IMR-90 (cell line): Measurements from ENCODE around the gene CD300LG. TPM values are rescaled to one million over a fixed set of nuclear protein-coding genes. Genes with fewer than 3 reads are reported as not detected.
A peak's percentile ranks its signal among the peaks of the same experiment; 100 is the strongest.

Source experiments
- ATAC-seq: fragments of 200-7000 bp; cut with Tn5 transposase; 2 replicates; pipeline ENCODE4 v1.9.1; 2020; ENCODE audit warnings: low read depth, mild to moderate bottlenecking, moderate library complexity
- BruUV-seq: library from RNA; stranded (reverse); fragments of 400-500 nt; replicated peaks from 2 replicates; lab custom pipeline; 2021; lab: Mats Ljungman, UMichigan
- CTCF ChIA-PET: fragments of 300-600 bp; formaldehyde crosslinking; extraction: SDS; loops from one replicate; lab custom pipeline; 2021; ENCODE audit warnings: antibody characterized with exemption; lab: Yijun Ruan, JAX
- POLR2A ChIA-PET: fragments of 300-600 bp; sonication (Branson Sonifier 250); formaldehyde crosslinking; loops from one replicate; lab custom pipeline; 2022; ENCODE audit warnings: antibody characterized with exemption; ENCODE audit not compliant: unreplicated experiment; lab: Charles Lee
- DNase-seq: peaks from one replicate; pipeline ENCODE4 v3.0.0; 2013
- H2AFZ ChIP-seq: replicated peaks from 2 replicates; pipeline ENCODE3; 2013; ENCODE audit warnings: low read length, mild to moderate bottlenecking; ENCODE audit not compliant: poor library complexity
- H2AK5ac ChIP-seq: 2 replicates; pipeline ENCODE4 v1.6.1; 2013; ENCODE audit warnings: low read depth, low read length, inconsistent platforms
- H2AK9ac ChIP-seq: replicated peaks from 2 replicates; pipeline ENCODE3; 2013; ENCODE audit warnings: mild to moderate bottlenecking, low read depth, low read length, moderate library complexity; ENCODE audit not compliant: poor library complexity
- H2BK120ac ChIP-seq: 2 replicates; pipeline ENCODE4 v1.6.1; 2013; ENCODE audit warnings: low read depth, low read length, inconsistent platforms
- H2BK15ac ChIP-seq: 3 replicates; pipeline ENCODE4 v1.6.1; 2013; ENCODE audit warnings: low read depth, low read length, inconsistent platforms
- H2BK20ac ChIP-seq: 2 replicates; pipeline ENCODE4 v1.6.1; 2013; ENCODE audit warnings: low read depth, mild to moderate bottlenecking, inconsistent platforms, low read length, moderate library complexity
- H2BK5ac ChIP-seq: 2 replicates; pipeline ENCODE4 v1.6.1; 2013; ENCODE audit warnings: mild to moderate bottlenecking, low read depth, low read length, inconsistent platforms; ENCODE audit not compliant: poor library complexity, severe bottlenecking
- H3K14ac ChIP-seq: replicated peaks from 2 replicates; pipeline ENCODE4 v1.6.1; 2013; ENCODE audit warnings: low read depth, low read length, inconsistent platforms
- H3K18ac ChIP-seq: 2 replicates; pipeline ENCODE4 v1.6.1; 2013; ENCODE audit warnings: low read depth, low read length, control low read depth
- H3K23ac ChIP-seq: 2 replicates; pipeline ENCODE4 v1.6.1; 2013; ENCODE audit warnings: low read depth, low read length, inconsistent platforms
- H3K27ac ChIP-seq: 2 replicates; pipeline ENCODE4 v1.5.1; 2013; ENCODE audit warnings: mild to moderate bottlenecking, control low read depth, low read length; ENCODE audit not compliant: insufficient read depth
- H3K27me3 ChIP-seq: 2 replicates; pipeline ENCODE4 v1.6.1; 2013; ENCODE audit warnings: low read length; ENCODE audit not compliant: control insufficient read depth, insufficient read depth
- H3K36me3 ChIP-seq: 2 replicates; pipeline ENCODE4 v1.6.1; 2013; ENCODE audit warnings: low read length, mixed read lengths; ENCODE audit not compliant: control insufficient read depth, insufficient read depth
- H3K4ac ChIP-seq: 2 replicates; pipeline ENCODE4 v1.6.1; 2013; ENCODE audit warnings: low read depth, low read length, inconsistent platforms
- H3K4me1 ChIP-seq: 2 replicates; pipeline ENCODE4 v1.6.1; 2013; ENCODE audit warnings: low read length, mixed read lengths; ENCODE audit not compliant: control insufficient read depth, insufficient read depth
- H3K4me2 ChIP-seq: 2 replicates; pipeline ENCODE4 v1.6.1; 2013; ENCODE audit warnings: low read depth, mild to moderate bottlenecking, control low read depth, low read length, moderate library complexity
- H3K4me3 ChIP-seq: 2 replicates; pipeline ENCODE4 v1.5.1; 2013; ENCODE audit warnings: low read depth, mild to moderate bottlenecking, control low read depth, low read length, moderate library complexity; ENCODE audit not compliant: insufficient read depth
- H3K56ac ChIP-seq: 2 replicates; pipeline ENCODE4 v1.6.1; 2013; ENCODE audit warnings: low read length, inconsistent platforms; ENCODE audit not compliant: insufficient read depth; ENCODE audit errors: extremely low read depth
- H3K79me1 ChIP-seq, 2 experiments: 2 replicates each; pipeline ENCODE4 v1.6.1; 2013; ENCODE audit warnings: low read length in 2 of 2, inconsistent platforms in 1 of 2, low read depth in 1 of 2
- H3K9ac ChIP-seq: 2 replicates; pipeline ENCODE4 v1.6.1; 2013; ENCODE audit warnings: low read depth, low read length, control low read depth
- H3K9me1 ChIP-seq: 2 replicates; pipeline ENCODE4 v1.6.1; 2013; ENCODE audit warnings: low read length, inconsistent platforms; ENCODE audit not compliant: insufficient read depth
- H3K9me3 ChIP-seq: 2 replicates; pipeline ENCODE4 v1.6.1; 2013; ENCODE audit warnings: low read length; ENCODE audit not compliant: control insufficient read depth, insufficient read depth
- H4K20me1 ChIP-seq: 2 replicates; pipeline ENCODE4 v1.6.1; 2013; ENCODE audit warnings: low read length, inconsistent platforms; ENCODE audit not compliant: insufficient read depth
- H4K5ac ChIP-seq: 2 replicates; pipeline ENCODE4 v1.6.1; 2013; ENCODE audit warnings: mild to moderate bottlenecking, low read depth, low read length, control low read depth
- H4K8ac ChIP-seq, 2 experiments: 2 replicates each; pipeline ENCODE4 v1.6.1; 2013; ENCODE audit warnings: low read depth in 2 of 2, low read length in 2 of 2, control low read depth in 1 of 2, inconsistent platforms in 1 of 2
- H4K91ac ChIP-seq: 2 replicates; pipeline ENCODE4 v1.6.1; 2013; ENCODE audit warnings: low read depth, low read length, inconsistent platforms; ENCODE audit not compliant: insufficient read depth
- BHLHE40 ChIP-seq: fragments of 150-350 bp; IDR thresholded peaks from 2 replicates; pipeline ENCODE4 v1.6.1; 2016; ENCODE audit warnings: mild to moderate bottlenecking, low read depth, low read length
- CEBPB ChIP-seq: IDR thresholded peaks from 2 replicates; pipeline ENCODE4 v1.6.1; 2012; ENCODE audit warnings: low read depth, low read length, improper control_type of control experiment
- CHD1 ChIP-seq: IDR thresholded peaks from 2 replicates; pipeline ENCODE4 v1.6.1; 2012; ENCODE audit warnings: low read depth, low read length, improper control_type of control experiment
- FOS ChIP-seq: fragments of 150-350 bp; IDR thresholded peaks from 2 replicates; pipeline ENCODE4 v1.6.1; 2016; ENCODE audit warnings: low read depth, low read length
- MAFK ChIP-seq: IDR thresholded peaks from 2 replicates; pipeline ENCODE4 v1.6.1; 2012; ENCODE audit warnings: low read depth, low read length, improper control_type of control experiment
- MAZ ChIP-seq: IDR thresholded peaks from 2 replicates; pipeline ENCODE4 v1.6.1; 2012; ENCODE audit warnings: low read depth, mild to moderate bottlenecking, low read length, improper control_type of control experiment, moderate library complexity, borderline replicate concordance
- MXI1 ChIP-seq: IDR thresholded peaks from 2 replicates; pipeline ENCODE4 v1.6.1; 2012; ENCODE audit warnings: low read depth, mild to moderate bottlenecking, low read length, moderate library complexity, borderline replicate concordance
- NFE2L2 ChIP-seq: fragments of 150-350 bp; IDR thresholded peaks from 2 replicates; pipeline ENCODE4 v1.6.1; 2016; ENCODE audit warnings: low read depth, mild to moderate bottlenecking, low read length
- POLR2A ChIP-seq: IDR thresholded peaks from 2 replicates; pipeline ENCODE4 v1.6.1; 2012; ENCODE audit warnings: mild to moderate bottlenecking, low read depth, low read length
- RAD21 ChIP-seq: IDR thresholded peaks from 2 replicates; pipeline ENCODE4 v1.6.1; 2012; ENCODE audit warnings: low read length, improper control_type of control experiment
- RCOR1 ChIP-seq: IDR thresholded peaks from 2 replicates; pipeline ENCODE4 v1.6.1; 2012; ENCODE audit warnings: mild to moderate bottlenecking, low read length, improper control_type of control experiment; ENCODE audit not compliant: insufficient replicate concordance
- RFX5 ChIP-seq: IDR thresholded peaks from 2 replicates; pipeline ENCODE4 v1.8.0; 2012; ENCODE audit warnings: low read depth, mild to moderate bottlenecking, low read length, moderate library complexity
- SMC3 ChIP-seq: fragments of 150-350 bp; IDR thresholded peaks from 2 replicates; pipeline ENCODE4 v1.6.1; 2016; ENCODE audit warnings: low read depth, mild to moderate bottlenecking, antibody characterized with exemption, low read length, moderate library complexity
- WGBS, 2 experiments: methylation state at CpG; one replicate each; pipeline versions ENCODE4 v1.1.5 to v1.1.7; 2013; ENCODE audit warnings: missing lambda C conversion rate in 2 of 2; ENCODE audit not compliant: insufficient read length in 1 of 2; ENCODE audit errors: extremely low coverage in 2 of 2; 5-methylcytosine and 5-hydroxymethylcytosine counted together
- dilution Hi-C: fragments of 300-500 bp; cut with HindIII; formaldehyde crosslinking; loops from one replicate; pipeline ENCODE4 v1.14.3; 2018; ENCODE audit warnings: low sequenced_read_pairs; ENCODE audit not compliant: unreplicated experiment
- in situ Hi-C: fragments of 300-500 bp; cut with MboI; formaldehyde crosslinking; loops from 3 replicates; pipeline ENCODE4 v1.14.3; 2019; ENCODE audit warnings: low sequenced_read_pairs, inconsistent platforms, mixed read lengths
- intact Hi-C: fragments of 100-400 bp; cut with micrococcal nuclease; formaldehyde crosslinking; loops from 2 replicates; pipeline ENCODE4 v1.10.0; 2022
- polyA plus RNA-seq, 3 experiments: library from polyadenylated mRNA; depleted of rRNA; stranded (reverse); fragments of >200 nt; gene quantifications; 2 replicates each; pipeline ENCODE4 v1.2.3, GENCODE V29; 2012; ENCODE audit warnings: low replicate concordance in 1 of 3
- total RNA-seq: library from RNA; depleted of rRNA; stranded (reverse); fragments of >200 nt; gene quantifications from 2 replicates; pipeline ENCODE4 v1.2.3, GENCODE V29; 2012
- TF ChIP-seq, protein P1 (sequence below): fragments of 150-350 bp; IDR thresholded peaks from 2 replicates; pipeline ENCODE4 v1.6.1; 2016; ENCODE audit warnings: low read depth, mild to moderate bottlenecking, low read length, moderate library complexity, borderline replicate concordance
- TF ChIP-seq, protein P2 (sequence below): conservative IDR thresholded peaks from 2 replicates; pipeline ENCODE4 v1.5.1; 2012; ENCODE audit warnings: mild to moderate bottlenecking, low read depth, low read length, improper control_type of control experiment

CD300LG gene
- total and polyA plus RNA-seq, 2 of the 4 experiments (the other 2 are of a cell fraction), result not detected

DNA sequence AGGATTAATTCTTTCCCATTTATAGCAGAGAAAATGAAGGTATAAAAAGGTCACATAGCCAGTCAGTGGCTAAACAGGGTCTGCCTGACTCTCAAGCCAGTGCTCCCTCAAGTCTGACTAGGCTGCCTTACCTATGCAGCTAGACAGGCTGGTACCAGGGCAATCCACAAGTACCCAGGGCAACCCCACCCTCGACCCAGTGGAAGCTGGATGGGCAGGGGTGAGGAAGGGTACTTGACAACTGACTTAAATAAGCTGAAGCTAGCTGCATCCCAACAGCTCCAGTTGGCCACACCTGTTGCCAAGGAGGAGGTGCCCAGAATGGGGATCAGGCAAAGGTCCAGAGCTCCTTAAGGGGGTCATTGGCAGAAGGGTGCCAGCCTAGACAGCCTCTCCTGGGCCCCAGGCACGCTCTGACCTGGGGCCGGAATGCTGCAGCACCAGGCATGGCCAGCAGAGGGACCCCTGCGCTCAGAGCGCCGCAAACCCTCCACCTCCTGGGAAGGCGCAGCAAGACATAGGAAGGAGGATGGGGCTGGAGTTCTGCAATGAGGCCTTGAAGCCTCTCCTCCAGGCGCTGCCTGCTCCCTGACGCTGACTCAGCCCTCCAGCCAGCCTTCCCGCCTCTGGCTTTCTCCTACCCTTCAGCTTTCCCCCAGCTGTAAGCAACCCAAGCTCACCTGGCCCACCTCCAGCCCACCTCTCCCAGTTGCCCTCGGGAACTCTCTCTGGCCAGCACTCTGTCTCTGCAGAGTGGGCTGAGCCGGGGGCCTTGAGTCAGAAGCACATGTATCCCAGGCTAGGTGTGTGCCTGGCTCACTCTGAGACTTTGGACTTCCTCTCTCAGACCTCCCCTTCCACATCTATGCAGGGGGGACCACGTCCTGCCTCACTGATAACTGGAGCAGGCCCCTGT, 31.5 kb downstream of the CD300LG start:
- Histone ChIP-seq H2AFZ (peak overlapping the region; percentile 78), H4K91ac (no peak overlapping the region), H4K8ac (no peak overlapping the region), H3K56ac (no peak overlapping the region), H3K14ac (no peak overlapping the region), H2BK15ac (no peak overlapping the region), H3K4ac (no peak overlapping the region), H3K9me3 (no peaks in the 10 kb centered on the region), H2AK9ac (peak overlapping the region; percentile 46), H4K20me1 (no peaks in the 10 kb centered on the region), H3K79me1 (no peaks in the 10 kb centered on the region), H3K4me3 (no peak overlapping the region), H2BK5ac (no peak overlapping the region), H3K23ac (no peak overlapping the region), H3K27me3 (peaks cover 10% of the 10 kb centered on the region), H2BK120ac (no peak overlapping the region), H3K9me1 (no peaks in the 10 kb centered on the region), H2BK20ac (no peak overlapping the region), H3K18ac (no peak overlapping the region), H4K5ac (no peak overlapping the region), H3K4me1 (peaks cover 2% of the 10 kb centered on the region; the same call in 1 of the 2 replicates), H2AK5ac (no peak overlapping the region), H3K27ac (no peak overlapping the region), H3K4me2 (no peak overlapping the region), H3K9ac (no peak overlapping the region), H3K36me3 (no peaks in the 10 kb centered on the region)
- ATAC-seq, result peak; percentile 100
- 23% methylated on average over 5 of the region's 13 CpGs; no CpG with 5 or more reads in 1 of the 2 experiments for WGBS, 2 experiments
- peak; percentile 89 for DNase-seq
- intact Hi-C loops, result loop anchor here (1.0 to 5.0 kb wide), 3 partner anchors 64 to 290 kb away; partner anchors contain the start of gene PPY
- in situ Hi-C loops, result no loop called here
- dilution Hi-C loops, result no loop called here
- no TSS peak for BruUV-seq
- CTCF ChIA-PET, result interaction anchor here (0.9 to 2.1 kb wide), 5 partner anchors 11 to 28 kb away, joined by 3 to 8 read pairs (median 4); partner anchors contain the start of gene MPP2
- POLR2A ChIA-PET, result no interaction called here
- no peak for TF ChIP-seq RCOR1
- TF ChIP-seq NFE2L2, result no peak
- TF ChIP-seq BHLHE40, result no peak
- TF ChIP-seq, protein P1, sequence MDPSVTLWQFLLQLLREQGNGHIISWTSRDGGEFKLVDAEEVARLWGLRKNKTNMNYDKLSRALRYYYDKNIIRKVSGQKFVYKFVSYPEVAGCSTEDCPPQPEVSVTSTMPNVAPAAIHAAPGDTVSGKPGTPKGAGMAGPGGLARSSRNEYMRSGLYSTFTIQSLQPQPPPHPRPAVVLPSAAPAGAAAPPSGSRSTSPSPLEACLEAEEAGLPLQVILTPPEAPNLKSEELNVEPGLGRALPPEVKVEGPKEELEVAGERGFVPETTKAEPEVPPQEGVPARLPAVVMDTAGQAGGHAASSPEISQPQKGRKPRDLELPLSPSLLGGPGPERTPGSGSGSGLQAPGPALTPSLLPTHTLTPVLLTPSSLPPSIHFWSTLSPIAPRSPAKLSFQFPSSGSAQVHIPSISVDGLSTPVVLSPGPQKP, result no peak
- peak; percentile 87 for TF ChIP-seq RAD21
- TF ChIP-seq CHD1, result no peak
- TF ChIP-seq POLR2A, result no peak
- 0 out of 2 replicates have a peak, but pooled peaks have one; percentile 16 for TF ChIP-seq FOS
- TF ChIP-seq MAFK, result peak; percentile 76
- TF ChIP-seq MAZ, result peak; percentile 74; the same call in 1 of the 2 replicates
- TF ChIP-seq RFX5, result no peak
- peak; percentile 64 for TF ChIP-seq CEBPB
- TF ChIP-seq MXI1, result peak; percentile 34; the same call in 1 of the 2 replicates
- TF ChIP-seq, protein P2, sequence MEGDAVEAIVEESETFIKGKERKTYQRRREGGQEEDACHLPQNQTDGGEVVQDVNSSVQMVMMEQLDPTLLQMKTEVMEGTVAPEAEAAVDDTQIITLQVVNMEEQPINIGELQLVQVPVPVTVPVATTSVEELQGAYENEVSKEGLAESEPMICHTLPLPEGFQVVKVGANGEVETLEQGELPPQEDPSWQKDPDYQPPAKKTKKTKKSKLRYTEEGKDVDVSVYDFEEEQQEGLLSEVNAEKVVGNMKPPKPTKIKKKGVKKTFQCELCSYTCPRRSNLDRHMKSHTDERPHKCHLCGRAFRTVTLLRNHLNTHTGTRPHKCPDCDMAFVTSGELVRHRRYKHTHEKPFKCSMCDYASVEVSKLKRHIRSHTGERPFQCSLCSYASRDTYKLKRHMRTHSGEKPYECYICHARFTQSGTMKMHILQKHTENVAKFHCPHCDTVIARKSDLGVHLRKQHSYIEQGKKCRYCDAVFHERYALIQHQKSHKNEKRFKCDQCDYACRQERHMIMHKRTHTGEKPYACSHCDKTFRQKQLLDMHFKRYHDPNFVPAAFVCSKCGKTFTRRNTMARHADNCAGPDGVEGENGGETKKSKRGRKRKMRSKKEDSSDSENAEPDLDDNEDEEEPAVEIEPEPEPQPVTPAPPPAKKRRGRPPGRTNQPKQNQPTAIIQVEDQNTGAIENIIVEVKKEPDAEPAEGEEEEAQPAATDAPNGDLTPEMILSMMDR, result peak; percentile 95
- peak; percentile 78 for TF ChIP-seq SMC3
